Activated naive CD8-positive, alpha-beta T cell (primary cell): ENCODE data around the gene GEMIN2.
A peak's percentile ranks its signal among the peaks of the same experiment; 100 is the strongest.
"Not testable (repeated sequence)": the region's sequence is repeated elsewhere in the genome, so short reads cannot be mapped to it uniquely, and the experiment has no call there.

Experiments
- H3K27ac Mint-ChIP-seq: one replicate; pipeline ENCODE4 v1.8.0; 2021; ENCODE audit warnings: mixed read lengths
- H3K27me3 Mint-ChIP-seq: one replicate; pipeline ENCODE4 v1.8.0; 2021; ENCODE audit warnings: mixed read lengths
- H3K36me3 Mint-ChIP-seq: one replicate; pipeline ENCODE4 v1.8.0; 2021; ENCODE audit warnings: mixed read lengths
- H3K4me1 Mint-ChIP-seq: one replicate; pipeline ENCODE4 v1.8.0; 2021; ENCODE audit warnings: low read depth, mixed read lengths
- H3K4me3 Mint-ChIP-seq: one replicate; pipeline ENCODE4 v1.8.0; 2021; ENCODE audit warnings: mild to moderate bottlenecking, mixed read lengths
- H3K9me3 Mint-ChIP-seq: one replicate; pipeline ENCODE4 v1.8.0; 2021; ENCODE audit warnings: low read depth, mixed read lengths

GEMIN2 gene

DNA sequence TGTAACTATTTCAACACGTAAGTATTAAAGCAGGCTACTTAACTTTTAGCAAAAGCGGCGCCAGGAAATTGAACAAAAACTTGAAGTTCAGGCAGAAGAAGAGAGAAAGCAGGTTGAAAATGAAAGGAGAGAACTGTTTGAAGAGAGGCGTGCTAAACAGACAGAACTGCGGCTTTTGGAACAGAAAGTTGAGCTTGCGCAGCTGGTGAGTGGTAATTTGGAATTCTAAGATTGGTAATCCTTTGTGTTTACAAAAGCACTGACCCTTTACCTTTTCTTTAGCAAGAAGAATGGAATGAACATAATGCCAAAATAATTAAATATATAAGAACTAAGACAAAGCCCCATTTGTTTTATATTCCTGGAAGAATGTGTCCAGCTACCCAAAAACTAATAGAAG is 64.9 kb downstream of the GEMIN2 start:
- H3K36me3 Mint-ChIP-seq: peaks cover 18% of the 10 kb centered on the region
- peak overlapping the region; percentile 65 for H3K4me3 Mint-ChIP-seq
- no peaks in the 10 kb centered on the region for H3K9me3 Mint-ChIP-seq
- peaks cover 34% of the 10 kb centered on the region for H3K4me1 Mint-ChIP-seq
- no peaks in the 10 kb centered on the region for H3K27me3 Mint-ChIP-seq
- no peak overlapping the region for H3K27ac Mint-ChIP-seq

DNA sequence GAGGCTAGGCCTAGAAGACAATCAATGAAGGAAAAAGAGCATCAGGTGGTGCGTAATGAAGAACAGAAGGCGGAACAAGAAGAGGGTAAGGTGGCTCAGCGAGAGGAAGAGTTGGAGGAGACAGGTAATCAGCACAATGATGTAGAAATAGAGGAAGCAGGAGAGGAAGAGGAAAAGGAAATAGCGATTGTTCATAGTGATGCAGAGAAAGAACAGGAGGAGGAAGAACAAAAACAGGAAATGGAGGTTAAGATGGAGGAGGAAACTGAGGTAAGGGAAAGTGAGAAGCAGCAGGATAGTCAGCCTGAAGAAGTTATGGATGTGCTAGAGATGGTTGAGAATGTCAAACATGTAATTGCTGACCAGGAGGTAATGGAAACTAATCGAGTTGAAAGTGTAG is 66.4 kb downstream of the GEMIN2 start:
- H3K4me3 Mint-ChIP-seq: no peak overlapping the region
- H3K27me3 Mint-ChIP-seq: no peaks in the 10 kb centered on the region
- H3K27ac Mint-ChIP-seq: no peak overlapping the region
- peaks cover 25% of the 10 kb centered on the region for H3K4me1 Mint-ChIP-seq
- H3K9me3 Mint-ChIP-seq: no peaks in the 10 kb centered on the region
- H3K36me3 Mint-ChIP-seq: peaks cover 17% of the 10 kb centered on the region

DNA sequence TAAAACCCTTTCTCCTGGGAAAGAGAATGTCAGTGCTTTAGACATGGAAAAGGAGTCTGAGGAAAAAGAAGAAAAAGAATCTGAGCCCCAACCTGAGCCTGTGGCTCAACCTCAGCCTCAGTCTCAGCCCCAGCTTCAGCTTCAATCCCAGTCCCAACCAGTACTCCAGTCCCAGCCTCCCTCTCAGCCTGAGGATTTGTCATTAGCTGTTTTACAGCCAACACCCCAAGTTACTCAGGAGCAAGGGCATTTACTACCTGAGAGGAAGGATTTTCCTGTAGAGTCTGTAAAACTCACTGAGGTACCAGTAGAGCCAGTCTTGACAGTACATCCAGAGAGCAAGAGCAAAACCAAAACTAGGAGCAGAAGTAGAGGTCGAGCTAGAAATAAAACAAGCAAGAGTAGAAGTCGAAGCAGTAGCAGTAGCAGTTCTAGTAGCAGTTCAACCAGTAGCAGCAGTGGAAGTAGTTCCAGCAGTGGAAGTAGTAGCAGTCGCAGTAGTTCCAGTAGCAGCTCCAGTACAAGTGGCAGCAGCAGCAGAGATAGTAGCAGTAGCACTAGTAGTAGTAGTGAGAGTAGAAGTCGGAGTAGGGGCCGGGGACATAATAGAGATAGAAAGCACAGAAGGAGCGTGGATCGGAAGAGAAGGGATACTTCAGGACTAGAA is 67.0 kb downstream of the GEMIN2 start:
- Mint-ChIP-seq H3K27ac (no peak overlapping the region), H3K9me3 (no peaks in the 10 kb centered on the region), H3K4me3 (no peak overlapping the region), H3K36me3 (peaks cover 14% of the 10 kb centered on the region), H3K27me3 (no peaks in the 10 kb centered on the region), H3K4me1 (peaks cover 25% of the 10 kb centered on the region)

DNA sequence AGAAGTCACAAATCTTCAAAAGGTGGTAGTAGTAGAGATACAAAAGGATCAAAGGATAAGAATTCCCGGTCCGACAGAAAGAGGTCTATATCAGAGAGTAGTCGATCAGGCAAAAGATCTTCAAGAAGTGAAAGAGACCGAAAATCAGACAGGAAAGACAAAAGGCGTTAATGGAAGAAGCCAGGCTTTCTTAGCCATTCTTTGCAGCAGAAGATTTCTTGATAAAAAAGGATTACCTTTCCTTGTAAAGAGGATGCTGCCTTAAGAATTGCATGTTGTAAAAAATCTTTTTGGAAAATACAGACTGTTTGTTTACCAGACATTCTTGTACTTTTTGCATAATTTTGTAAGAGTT is 67.5 kb downstream of the GEMIN2 start:
- Mint-ChIP-seq H3K36me3 (peaks cover 14% of the 10 kb centered on the region), H3K27ac (no peak overlapping the region)

DNA sequence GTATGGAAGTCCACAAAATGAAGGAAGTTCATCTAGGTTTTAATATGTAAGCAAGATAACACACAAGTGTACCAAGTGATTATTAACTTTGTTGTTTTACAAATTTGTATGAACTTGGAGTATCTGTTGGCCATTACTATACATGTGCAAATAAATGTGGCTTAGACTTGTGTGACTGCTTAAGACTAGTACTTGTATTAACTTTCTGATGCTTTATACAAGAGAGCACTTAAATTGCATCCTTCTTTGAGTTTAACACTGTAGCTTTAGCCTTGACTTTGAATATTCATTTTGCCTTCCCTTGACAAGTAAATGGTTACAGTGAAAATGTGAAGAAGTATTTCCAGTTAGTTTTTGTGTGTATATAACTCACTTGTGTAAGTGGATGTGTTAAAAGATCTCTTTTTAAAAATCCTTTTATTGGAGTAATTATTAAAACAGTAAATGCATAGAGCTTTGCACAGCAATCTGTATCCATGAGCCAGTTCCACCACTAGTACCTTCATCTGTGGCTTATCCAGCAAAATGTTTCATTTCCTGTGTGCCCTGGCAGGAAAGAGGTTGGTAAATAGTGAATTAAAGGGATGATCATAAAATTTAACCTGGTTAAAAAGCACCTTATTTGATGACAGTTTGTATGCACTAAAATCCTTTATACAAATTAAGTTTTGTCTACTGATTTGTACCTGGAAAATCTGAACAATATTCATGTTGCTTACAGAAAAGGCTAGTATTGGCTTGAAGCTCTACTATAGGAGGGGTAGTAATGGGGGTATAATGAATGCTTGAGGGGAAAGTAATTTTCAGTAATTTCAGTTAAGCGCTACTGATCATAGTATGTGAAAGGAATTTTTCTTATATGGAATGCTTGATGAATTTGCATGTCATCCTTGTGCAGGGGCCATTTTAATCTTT is 68.9 kb downstream of the GEMIN2 start:
- Mint-ChIP-seq H3K9me3 (no peaks in the 10 kb centered on the region), H3K36me3 (peaks cover 12% of the 10 kb centered on the region), H3K4me1 (peaks cover 20% of the 10 kb centered on the region), H3K4me3 (no peak overlapping the region), H3K27ac (peak overlapping the region; percentile 31), H3K27me3 (no peaks in the 10 kb centered on the region)

More for the DNA sequence above, 67.5 kb downstream of the GEMIN2 start:
- no peaks in the 10 kb centered on the region for H3K9me3 Mint-ChIP-seq
- peaks cover 23% of the 10 kb centered on the region for H3K4me1 Mint-ChIP-seq
- H3K27me3 Mint-ChIP-seq: no peaks in the 10 kb centered on the region
- H3K4me3 Mint-ChIP-seq: no peak overlapping the region

DNA sequence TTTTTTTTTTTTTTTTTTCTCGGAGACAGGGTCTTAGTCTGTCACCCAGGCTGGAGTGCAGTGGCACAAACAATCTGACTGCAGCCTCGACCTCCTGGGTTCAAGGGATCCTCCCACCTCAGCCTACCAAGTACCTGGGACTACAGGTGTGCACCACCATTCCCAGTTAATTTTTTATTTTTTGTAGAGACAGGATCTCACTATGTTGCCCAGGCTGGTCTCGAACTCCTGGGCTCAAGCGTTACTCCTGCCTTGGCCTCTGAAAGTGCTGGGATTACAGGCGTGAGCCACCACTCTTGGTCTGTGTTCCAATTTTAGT is 69.5 kb downstream of the GEMIN2 start:
- not testable (repeated sequence) for H3K27me3 Mint-ChIP-seq, H3K4me3 Mint-ChIP-seq, H3K27ac Mint-ChIP-seq, H3K9me3 Mint-ChIP-seq
- Mint-ChIP-seq H3K4me1 (peaks cover 25% of the 10 kb centered on the region), H3K36me3 (peaks cover 12% of the 10 kb centered on the region)

DNA sequence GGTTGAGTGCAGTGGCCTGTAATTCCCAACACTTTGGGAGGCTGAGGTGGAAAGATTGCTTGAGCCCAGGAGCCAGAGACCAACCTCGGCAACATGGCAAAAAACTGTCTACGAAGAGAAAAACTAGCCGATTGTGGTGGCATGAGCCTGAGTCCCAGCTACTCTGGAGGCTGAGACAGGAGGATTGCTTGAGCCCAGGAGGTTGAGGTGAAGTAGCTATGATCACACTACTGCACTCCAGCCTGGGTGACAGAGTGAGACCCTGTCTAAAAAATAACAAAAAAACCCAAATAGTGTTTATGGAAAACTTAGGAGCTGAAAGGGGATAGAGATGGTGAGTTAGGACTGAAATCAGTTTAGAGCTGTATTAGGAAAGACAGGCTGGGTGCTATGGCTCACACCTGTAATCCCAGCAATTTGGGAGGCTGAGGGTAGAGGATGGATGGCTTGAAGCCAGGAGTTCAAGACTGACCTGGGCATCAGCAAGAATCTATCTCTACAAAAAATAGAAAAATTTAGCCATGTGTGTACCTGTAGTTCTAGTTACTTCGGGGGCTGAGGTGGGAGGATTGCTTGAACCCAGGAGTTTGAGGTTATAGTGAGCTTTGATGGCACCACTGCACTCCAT is 70.6 kb downstream of the GEMIN2 start:
- Mint-ChIP-seq H3K27ac (peak overlapping the region; percentile 61), H3K4me1 (peaks cover 16% of the 10 kb centered on the region), H3K4me3 (no peak overlapping the region), H3K36me3 (peaks cover 10% of the 10 kb centered on the region), H3K9me3 (no peaks in the 10 kb centered on the region), H3K27me3 (no peaks in the 10 kb centered on the region)

DNA sequence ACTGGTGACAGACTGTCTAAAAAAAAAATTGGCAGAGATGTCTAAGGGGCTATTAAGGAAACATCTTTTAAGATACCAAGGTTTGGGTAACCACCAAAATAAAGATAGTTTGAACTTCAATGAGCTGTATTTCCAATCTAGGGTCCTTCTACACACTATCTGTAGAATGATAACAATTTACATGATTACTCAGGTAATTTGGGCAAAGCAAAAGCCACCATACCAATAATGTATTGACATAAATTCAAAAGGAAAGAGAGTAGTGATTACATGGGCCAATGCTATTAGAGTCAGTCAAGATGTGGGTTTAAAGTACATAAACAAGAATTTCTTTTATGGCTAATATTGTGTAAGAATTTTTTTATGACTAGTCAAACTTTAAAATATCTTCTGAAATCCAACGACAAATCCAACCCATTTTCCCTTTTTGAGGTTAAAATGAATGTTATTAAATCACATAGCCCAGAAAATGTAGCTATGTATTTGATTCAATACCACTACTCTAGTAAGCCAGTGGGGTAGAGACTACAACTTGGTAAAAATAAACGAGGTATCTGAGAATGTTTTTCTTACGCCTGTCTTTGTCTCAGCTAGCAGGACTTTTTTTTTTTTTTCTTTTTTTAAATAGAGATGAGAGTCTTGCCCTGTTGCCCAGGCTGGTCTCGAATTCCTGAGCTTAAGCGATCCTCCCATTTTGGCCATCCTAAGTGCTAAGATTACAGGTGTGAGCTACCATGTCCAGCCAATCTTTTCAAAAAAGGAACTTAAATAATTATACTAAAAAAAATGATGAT is 71.3 kb downstream of the GEMIN2 start:
- Mint-ChIP-seq H3K27ac (peak overlapping the region; percentile 61), H3K27me3 (no peaks in the 10 kb centered on the region)

More for the DNA sequence above, 71.3 kb downstream of the GEMIN2 start:
- peaks cover 14% of the 10 kb centered on the region for H3K4me1 Mint-ChIP-seq
- no peaks in the 10 kb centered on the region for H3K9me3 Mint-ChIP-seq
- H3K36me3 Mint-ChIP-seq: peaks cover 7% of the 10 kb centered on the region
- no peak overlapping the region for H3K4me3 Mint-ChIP-seq
